ENCODE results near the gene SLC39A9. TPM values are rescaled to one million over a fixed set of nuclear protein-coding genes. Genes with fewer than 3 reads are reported as not detected.

Gene SLC39A9
- total RNA-seq, 4 donors from 2014 or later = 20.6 to 23.2 (median 21.8) TPM

DNA sequence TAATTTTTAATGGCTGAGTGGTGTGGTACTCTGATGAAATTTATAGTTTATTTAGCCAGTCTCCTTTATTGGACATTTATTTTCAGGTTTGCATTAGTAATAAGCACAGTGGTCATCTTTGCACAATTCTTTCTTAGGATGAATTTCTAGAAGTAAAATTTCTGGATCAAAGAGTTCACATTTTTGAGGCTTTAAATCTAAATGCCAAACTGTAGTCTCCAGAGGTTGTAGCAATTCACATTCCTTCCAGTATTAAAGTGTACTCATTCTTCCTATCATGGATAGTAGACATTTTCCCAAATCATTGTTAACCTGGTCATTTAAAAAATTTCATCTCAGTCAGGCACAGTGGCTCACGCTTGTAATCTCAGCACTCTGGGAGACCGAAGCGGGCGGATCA is 24.8 kb downstream of the SLC39A9 start:
- no peak for ATAC-seq
- H3K9me3 ChIP-seq = no peaks in the 10 kb centered on the region

DNA sequence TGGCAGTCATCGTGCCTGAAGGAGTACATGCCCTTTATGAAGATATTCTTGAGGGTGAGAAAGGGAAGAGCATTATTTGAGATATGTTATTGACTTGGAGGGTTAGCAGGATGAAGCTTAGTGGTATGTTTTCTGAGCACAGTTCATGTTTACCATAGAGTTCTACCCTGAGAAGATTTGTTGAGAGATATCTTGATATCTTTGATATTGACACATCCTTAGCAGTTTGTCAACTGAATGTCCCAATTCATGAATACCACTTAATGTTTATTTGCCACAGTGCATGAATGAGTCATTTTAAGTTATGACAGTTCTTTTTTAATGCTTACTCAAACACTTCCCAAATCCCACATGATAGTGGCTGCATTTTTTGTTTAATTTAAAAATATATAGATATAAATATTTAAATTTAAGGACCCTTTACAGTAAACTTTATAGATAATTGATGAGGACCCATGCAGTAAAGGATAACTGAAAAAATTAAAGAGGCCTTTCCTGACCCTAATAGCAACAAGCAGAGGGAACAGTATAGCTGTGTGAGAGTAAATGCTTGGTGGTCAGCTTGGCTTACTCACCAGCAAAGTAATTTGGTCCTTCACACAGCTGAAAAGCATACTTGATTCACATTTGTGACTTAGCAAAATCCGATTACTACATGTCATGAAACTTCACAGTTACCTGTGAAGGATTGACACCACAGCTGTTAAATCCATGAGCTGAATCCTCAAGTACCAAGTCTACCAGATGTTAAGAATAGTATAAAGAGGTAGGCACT is 25.8 kb downstream of the SLC39A9 start:
- Histone ChIP-seq H3K4me3 (no peak overlapping the region), H3K4me1 (no peaks in the 10 kb centered on the region), H3K27ac (no peak overlapping the region), H3K36me3 (peaks cover 0 to 19% of the 10 kb centered on the region in 2 donors), H3K27me3 (no peaks in the 10 kb centered on the region), H3K9me3 (no peaks in the 10 kb centered on the region)
- TF ChIP-seq POLR2A (IDR thresholded peaks at IDR 0.05) = no peak
- TF ChIP-seq, protein P1, sequence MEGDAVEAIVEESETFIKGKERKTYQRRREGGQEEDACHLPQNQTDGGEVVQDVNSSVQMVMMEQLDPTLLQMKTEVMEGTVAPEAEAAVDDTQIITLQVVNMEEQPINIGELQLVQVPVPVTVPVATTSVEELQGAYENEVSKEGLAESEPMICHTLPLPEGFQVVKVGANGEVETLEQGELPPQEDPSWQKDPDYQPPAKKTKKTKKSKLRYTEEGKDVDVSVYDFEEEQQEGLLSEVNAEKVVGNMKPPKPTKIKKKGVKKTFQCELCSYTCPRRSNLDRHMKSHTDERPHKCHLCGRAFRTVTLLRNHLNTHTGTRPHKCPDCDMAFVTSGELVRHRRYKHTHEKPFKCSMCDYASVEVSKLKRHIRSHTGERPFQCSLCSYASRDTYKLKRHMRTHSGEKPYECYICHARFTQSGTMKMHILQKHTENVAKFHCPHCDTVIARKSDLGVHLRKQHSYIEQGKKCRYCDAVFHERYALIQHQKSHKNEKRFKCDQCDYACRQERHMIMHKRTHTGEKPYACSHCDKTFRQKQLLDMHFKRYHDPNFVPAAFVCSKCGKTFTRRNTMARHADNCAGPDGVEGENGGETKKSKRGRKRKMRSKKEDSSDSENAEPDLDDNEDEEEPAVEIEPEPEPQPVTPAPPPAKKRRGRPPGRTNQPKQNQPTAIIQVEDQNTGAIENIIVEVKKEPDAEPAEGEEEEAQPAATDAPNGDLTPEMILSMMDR (IDR thresholded peaks at IDR 0.05 in 4 of 5, conservative IDR thresholded peaks at IDR 0.05 in 1 of 5) = no peak
- intact Hi-C loops (cut with DNase I; ENCODE audit: low total_unique reads) (no loop called here), in situ Hi-C loops (cut with MboI; ENCODE audit: low sequenced_read_pairs in 4 of 4) (no loop called here)
- ATAC-seq (no peak), DNase-seq (no peak)

More for the DNA sequence above, 24.8 kb downstream of the SLC39A9 start:
- in situ Hi-C loops (cut with MboI; ENCODE audit: low sequenced_read_pairs in 4 of 4) = no loop called here
- no peak overlapping the region for H3K4me3 ChIP-seq
- intact Hi-C loops (cut with DNase I; ENCODE audit: low total_unique reads) = no loop called here
- DNase-seq = no peak
- H3K4me1 ChIP-seq = no peaks in the 10 kb centered on the region
- H3K36me3 ChIP-seq = peaks cover 0 to 19% of the 10 kb centered on the region in 2 donors
- no peak overlapping the region for H3K27ac ChIP-seq
- no peak for TF ChIP-seq POLR2A (IDR thresholded peaks at IDR 0.05)
- TF ChIP-seq, protein P1 (IDR thresholded peaks at IDR 0.05 in 4 of 5, conservative IDR thresholded peaks at IDR 0.05 in 1 of 5) = no peak
- H3K27me3 ChIP-seq = no peaks in the 10 kb centered on the region

DNA sequence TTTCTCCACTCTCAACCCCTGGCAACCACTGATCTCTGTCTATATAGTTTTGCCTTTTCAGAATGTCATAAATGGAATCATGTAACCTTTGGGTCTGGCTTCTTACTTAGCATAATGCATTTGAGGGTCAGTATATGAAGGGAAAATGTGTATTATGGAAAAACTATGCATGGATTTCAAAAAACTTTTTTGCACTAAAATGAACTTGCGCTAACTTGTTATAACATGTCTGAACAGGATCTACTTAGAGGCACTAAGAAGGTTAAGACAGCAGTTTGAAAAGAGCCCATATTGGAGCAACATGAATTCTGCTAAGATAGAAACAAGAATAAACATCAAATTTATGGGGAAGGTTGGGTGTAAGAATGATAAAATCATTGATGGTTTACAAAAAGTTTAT is 29.1 kb downstream of the SLC39A9 start:
- TF ChIP-seq, protein P1 (IDR thresholded peaks at IDR 0.05 in 4 of 5, conservative IDR thresholded peaks at IDR 0.05 in 1 of 5) = no peak
- no peak for TF ChIP-seq POLR2A (IDR thresholded peaks at IDR 0.05)
- H3K4me1 ChIP-seq = no peaks in the 10 kb centered on the region
- H3K4me3 ChIP-seq = no peak overlapping the region
- intact Hi-C loops (cut with DNase I; ENCODE audit: low total_unique reads) (no loop called here), in situ Hi-C loops (cut with MboI; ENCODE audit: low sequenced_read_pairs in 4 of 4) (no loop called here)
- no peaks in the 10 kb centered on the region for H3K27me3 ChIP-seq
- DNase-seq (no peak), ATAC-seq (no peak)
- no peak overlapping the region for H3K27ac ChIP-seq
- H3K9me3 ChIP-seq = no peaks in the 10 kb centered on the region
- peaks cover 0 to 19% of the 10 kb centered on the region in 2 donors for H3K36me3 ChIP-seq

- H3K4me3 ChIP-seq = no peak overlapping the region
- intact Hi-C loops (cut with DNase I; ENCODE audit: low total_unique reads) = no loop called here
- no peak for ATAC-seq
- H3K27ac ChIP-seq = no peak overlapping the region
- no peaks in the 10 kb centered on the region for H3K9me3 ChIP-seq
- DNase-seq = no peak
- in situ Hi-C loops (cut with MboI; ENCODE audit: low sequenced_read_pairs in 4 of 4) = no loop called here
- TF ChIP-seq, protein P1 (IDR thresholded peaks at IDR 0.05 in 4 of 5, conservative IDR thresholded peaks at IDR 0.05 in 1 of 5) = no peak
- no peak for TF ChIP-seq POLR2A (IDR thresholded peaks at IDR 0.05)
- no peaks in the 10 kb centered on the region for H3K27me3 ChIP-seq
- no peaks in the 10 kb centered on the region for H3K4me1 ChIP-seq
- H3K36me3 ChIP-seq = peaks cover 0 to 19% of the 10 kb centered on the region in 2 donors
Measured at GRCh38 chr14:69428289-69428998, 30.0 kb downstream of the SLC39A9 start.

All from gastrocnemius medialis (tissue), 4 donors.